OCI-LY3 (cell line): ENCODE measurements around the gene SLC25A25.

Source experiments
- CTCF ChIP-seq: fragments of 200-600, 300-600 bp; sonication (generic); IDR thresholded peaks from 2 replicates; pipeline ENCODE4 v1.5.1; 2014; ENCODE audit warnings: antibody characterized with exemption, low read length, low read depth
- EZH2phosphoT487 ChIP-seq: fragments of 200-600 bp; shearing (Covaris generic); IDR thresholded peaks from 2 replicates; pipeline ENCODE4 v1.6.1; 2018; ENCODE audit warnings: antibody characterized with exemption, mixed run types, low read depth

GRCh38 chr9:128127568-128127989 lies 59.5 kb downstream of the SLC25A25 start, which contains the start of gene PTGES2:
- TF ChIP-seq CTCF: no peak
- no peak for TF ChIP-seq EZH2phosphoT487
